Peyer's patch (tissue), 4 donors: ENCODE results near the gene CYP8B1.

Experiments
- CTCF ChIP-seq, 6 experiments: fragments of 450-650 bp in 4 of 6; fragments of 200-600 bp in 2 of 6; sonication (generic) in 1 of 6; IDR thresholded peaks; one replicate each; pipeline ENCODE4 v1.5.1; 2017 to 2019; ENCODE audit warnings: antibody characterized with exemption in 6 of 6, mild to moderate bottlenecking in 3 of 6, moderate library complexity in 1 of 6
- POLR2A ChIP-seq, 2 donors: fragments of 450-650 bp; IDR thresholded peaks; one replicate each; pipeline ENCODE4 v1.5.1; 2017; ENCODE audit warnings: antibody characterized with exemption in 2 of 2, mild to moderate bottlenecking in 2 of 2, moderate library complexity in 2 of 2

GRCh38 chr3:42898896-42899675 is 23.4 kb upstream of the CYP8B1 start:
- TF ChIP-seq POLR2A (IDR thresholded peaks at IDR 0.05) = no peak
- no peak for TF ChIP-seq CTCF (IDR thresholded peaks at IDR 0.05)
